Activated CD4-positive, alpha-beta T cell treated with anti-CD3 and anti-CD28 coated beads for 1 hour (primary cell): ENCODE data around the gene PRDM8.
"Not testable (repeated sequence)": the region's sequence is repeated elsewhere in the genome, so short reads cannot be mapped to it uniquely, and the experiment has no call there.

Source experiments
- DNase-seq: peaks from one replicate; pipeline ENCODE4 v3.0.0-alpha.2; 2020

The PRDM8 gene

DNA sequence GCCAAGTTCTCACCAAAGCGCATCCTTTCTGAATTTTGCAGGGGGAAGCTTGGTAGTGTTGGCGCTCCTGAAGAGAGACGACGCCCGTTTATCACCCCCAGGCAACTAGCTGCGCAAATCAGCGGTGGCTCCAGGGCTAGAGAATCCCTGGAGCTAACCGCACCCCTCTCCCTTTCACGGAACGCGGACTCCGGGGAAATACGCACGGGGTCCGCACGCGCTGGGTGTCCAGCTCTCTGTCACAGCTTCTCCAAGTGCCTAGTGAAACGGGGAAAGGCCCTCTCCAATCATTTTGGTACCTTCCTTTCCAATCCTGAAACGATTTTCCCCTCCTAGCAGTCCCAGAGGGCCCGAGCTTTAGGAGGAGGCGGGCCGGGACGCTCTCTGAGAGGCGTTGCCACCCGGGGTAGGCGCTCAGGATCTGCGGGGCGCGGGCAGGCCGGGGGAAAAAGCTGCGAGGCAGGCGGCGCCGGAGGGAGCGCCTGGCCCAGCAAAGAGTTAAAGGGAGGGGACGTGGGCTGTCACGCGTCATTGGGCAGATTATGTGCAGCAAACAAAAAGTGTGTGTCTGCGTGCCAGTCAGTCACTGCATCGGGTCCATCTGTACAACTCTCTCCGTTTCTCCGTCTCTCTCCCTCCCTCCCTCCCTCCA lies at the start of gene PRDM8:
TSS of gene PRDM8 (plus strand) at position 582 of the 652 bp plus-strand sequence. CDS start 2,578 bp downstream, outside the sequence.
- DNase-seq: peak; percentile 34

- no peak for DNase-seq
Measured at GRCh38 chr4:80150387-80151180, 46.7 kb upstream of the PRDM8 start.

- no peak for DNase-seq
Measured at GRCh38 chr4:80151981-80152380, 45.3 kb upstream of the PRDM8 start.

- no peak for DNase-seq
Measured at GRCh38 chr4:80153874-80154544, 43.3 kb upstream of the PRDM8 start.

DNA sequence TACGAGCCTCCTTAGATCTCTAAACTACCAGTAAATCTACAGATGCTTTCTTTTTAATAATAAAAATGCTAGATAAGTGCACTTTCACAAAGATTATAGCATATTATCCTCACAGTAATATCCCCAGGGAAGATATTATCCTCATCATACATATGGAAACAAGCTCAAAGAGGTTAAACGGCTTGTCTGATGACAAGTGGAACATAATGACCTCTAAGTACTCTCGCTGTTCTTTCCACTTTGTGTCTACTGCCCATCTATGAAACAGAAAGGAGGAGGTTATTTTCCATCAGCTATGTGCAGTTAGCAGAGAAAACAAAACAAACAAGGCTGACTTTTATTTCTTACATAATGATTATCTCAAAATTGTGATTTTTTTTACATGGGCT lies 42.8 kb upstream of the PRDM8 start:
- DNase-seq: no peak

- DNase-seq: no peak
Measured at GRCh38 chr4:80155316-80155982, 41.9 kb upstream of the PRDM8 start.

- no peak for DNase-seq
Measured at GRCh38 chr4:80156410-80156809, 40.9 kb upstream of the PRDM8 start.

DNA sequence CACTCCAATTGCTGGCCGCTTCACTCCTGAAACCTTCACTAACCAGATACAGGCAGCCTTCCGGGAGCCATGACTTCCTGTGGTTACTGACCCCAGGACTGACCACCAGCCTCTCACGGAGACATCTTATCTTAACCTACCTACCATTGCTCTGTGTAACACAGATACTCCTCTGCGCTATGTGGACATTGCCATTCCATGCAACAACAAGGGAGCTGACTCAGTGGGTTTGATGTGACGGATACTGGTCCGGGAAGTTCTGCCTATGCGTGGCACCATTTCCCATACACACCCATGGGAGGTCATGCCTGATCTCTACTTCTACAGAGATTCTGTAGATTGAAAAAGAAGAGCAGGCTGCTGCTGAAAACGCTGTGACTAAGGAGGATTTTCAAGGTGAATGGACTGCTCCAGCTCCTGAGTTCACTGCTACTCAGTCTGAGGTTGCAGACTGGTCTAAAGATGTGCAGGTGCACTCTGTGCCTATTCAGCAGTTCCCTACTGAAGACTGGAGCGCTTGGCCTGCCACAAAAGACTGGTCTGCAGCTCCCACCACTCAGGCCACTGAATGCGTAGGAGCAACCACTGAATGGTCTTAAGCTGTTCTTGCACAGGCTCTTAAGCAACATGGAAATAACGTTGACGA lies 35.8 kb upstream of the PRDM8 start:
- DNase-seq: no peak

GRCh38 chr4:80162418-80162817 lies 34.9 kb upstream of the PRDM8 start:
- no peak for DNase-seq

DNA sequence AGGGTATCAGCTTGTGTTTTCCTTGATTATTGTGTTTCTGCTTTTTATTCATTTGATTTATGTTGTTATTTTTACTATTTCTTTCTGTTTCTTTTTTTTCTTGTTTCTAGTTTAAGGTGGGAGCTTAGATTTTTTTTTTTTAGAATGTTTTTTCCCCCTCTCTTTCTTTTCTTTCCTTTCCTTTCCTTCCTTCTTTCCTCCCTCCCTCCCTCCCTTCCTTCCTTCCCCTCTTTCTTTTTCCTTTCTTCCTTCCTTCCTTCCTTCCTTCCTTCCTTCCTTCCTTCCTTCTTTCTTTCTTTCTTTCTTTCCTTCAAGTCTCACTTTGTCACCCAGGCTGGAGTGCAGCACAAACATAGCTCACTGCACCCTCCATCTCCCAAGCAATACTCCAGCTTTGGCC lies 31.4 kb upstream of the PRDM8 start:
- DNase-seq: no peak

- no peak for DNase-seq
Measured at GRCh38 chr4:80171251-80171650, 26.1 kb upstream of the PRDM8 start.

DNA sequence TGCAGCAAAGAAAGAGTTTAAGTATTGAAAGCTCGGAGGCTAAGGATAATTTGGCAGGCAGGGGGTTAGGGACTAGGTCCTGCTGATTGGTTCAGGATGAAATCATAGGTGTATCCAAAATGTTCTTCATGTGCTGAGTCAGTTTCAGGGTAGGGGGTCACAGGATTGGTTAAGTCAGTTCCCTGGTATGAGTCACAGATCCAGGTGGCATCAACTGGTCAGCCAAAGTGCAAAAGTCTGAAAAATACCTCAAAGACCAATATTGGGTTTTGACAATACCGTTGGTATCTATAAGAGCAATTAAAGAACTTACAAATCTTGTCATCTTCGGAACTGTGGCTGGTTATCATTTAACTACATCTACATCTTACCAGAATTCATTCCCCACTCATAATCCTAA lies 25.6 kb upstream of the PRDM8 start:
- DNase-seq: no peak

DNA sequence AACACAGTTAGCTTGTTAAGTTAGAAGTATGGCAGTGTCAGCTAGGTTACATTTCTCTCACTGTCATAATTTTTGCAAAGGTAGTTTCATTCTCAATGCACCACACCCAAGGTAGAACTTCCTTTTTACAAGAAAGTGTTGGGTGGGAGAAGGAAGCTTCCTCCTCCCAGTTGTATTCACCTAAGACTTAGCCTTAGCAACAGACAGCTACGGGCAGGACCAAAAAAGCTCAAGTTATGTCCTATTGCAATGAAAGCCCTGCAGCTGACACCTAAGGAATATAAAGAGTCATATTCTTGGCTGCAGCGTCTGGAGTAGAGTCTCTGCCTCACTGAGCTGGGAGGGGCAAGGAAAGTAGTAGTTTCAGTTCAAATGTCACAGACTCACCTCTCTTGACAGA lies 25.1 kb upstream of the PRDM8 start:
- DNase-seq: no peak

DNA sequence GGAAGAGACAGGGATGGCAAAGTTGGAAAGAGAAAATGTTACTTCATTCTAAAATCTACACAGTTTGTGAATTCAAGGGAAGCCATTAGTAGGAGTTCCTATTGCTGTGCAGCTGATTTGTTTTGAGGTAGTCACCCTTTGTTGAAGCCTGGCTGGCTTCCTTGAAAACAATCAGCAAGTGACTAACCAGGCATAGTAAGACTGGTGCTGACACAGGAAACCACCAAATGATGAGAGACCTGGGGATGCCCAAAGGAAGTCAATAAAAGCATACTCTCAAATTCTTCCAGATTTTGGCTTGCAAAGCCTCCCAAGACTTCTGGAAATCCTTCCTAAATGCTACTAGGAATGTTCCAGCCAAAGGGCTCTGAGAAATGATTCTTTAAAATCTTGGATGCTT lies 23.9 kb upstream of the PRDM8 start:
- DNase-seq: peak; percentile 33

GRCh38 chr4:80173841-80174240 lies 23.5 kb upstream of the PRDM8 start:
- no peak for DNase-seq

- not testable (repeated sequence) for DNase-seq
Measured at GRCh38 chr4:80177793-80178192, 19.5 kb upstream of the PRDM8 start.

GRCh38 chr4:80178964-80179363 lies 18.3 kb upstream of the PRDM8 start:
- DNase-seq: no peak

- no peak for DNase-seq
Measured at GRCh38 chr4:80179637-80180161, 17.6 kb upstream of the PRDM8 start.

- DNase-seq: no peak
Measured at GRCh38 chr4:80180743-80181142, 16.6 kb upstream of the PRDM8 start.

DNA sequence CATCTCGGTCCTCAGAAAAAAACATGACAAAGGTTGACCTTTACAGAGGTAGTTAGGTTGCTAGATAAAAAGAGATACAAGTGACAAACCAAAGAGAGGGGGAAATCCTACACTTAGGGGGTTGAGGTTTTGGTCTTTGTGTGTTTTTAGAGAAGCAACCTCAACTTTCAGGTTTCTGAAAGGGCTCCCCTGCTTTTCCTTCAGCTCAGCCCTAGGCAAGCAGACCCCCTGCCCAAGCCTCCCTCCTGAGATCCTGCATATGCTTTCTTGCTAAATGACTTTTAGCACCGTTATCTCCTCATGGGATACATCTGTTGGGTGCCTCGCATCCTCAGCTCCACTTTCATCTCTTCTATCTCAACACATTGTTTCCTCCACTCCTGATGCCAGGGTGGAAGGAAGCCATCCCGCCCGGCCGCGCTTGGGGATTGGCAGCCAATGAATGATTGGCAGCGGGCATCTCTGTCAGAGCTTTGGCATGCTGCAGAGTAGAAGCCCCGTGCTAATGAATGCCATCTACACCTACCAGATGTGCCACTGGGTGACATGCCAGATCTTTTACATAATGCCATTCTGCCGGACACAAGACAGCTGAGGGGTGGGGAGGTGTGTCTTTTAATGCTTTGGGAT lies 15.0 kb upstream of the PRDM8 start:
- DNase-seq: no peak

DNA sequence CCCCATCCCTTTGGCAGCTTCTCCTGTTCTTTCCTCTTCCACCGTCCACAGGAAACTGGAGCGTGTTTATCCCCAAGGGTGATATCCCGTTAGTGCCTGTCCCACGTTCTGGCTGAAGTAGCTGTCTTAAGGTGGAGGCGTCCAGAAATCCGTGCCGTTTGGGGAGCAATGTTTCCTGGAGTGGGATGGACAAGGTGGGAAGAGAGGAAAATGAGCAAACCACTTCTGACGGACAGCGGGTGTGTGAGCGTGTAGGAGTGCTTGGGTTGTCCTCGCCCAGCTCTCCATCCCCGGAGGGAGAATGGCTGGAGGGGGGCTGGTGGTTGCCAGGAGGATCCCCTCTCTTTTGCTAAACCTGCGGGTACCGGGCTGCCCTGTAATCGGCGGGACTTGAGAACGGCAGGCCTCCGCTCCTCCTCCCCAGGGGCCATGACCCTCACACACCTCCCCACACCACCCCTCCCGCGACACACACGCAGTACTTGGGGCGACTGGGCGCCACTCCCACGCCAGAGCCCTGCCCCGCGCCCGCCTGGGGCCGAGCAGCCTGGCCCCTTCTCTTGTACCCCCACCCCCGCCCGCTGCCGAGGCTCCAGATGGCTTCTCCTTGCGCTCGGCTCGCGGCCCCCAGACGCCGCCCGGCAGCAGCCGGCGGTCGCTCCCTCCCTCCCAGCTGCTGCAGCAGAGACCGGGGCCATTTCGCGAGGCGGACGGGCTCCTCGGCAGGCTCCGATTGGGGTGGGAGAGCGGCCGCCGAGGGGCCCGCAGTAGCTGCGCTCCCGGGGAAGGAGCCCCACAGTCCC lies 13.9 kb upstream of the PRDM8 start:
- no peak for DNase-seq
